GM12892 (cell line): ENCODE data around the gene TRIM32.

Experiments
- DNase-seq: peaks from one replicate; pipeline ENCODE4 v3.0.0; 2011; ENCODE audit not compliant: insufficient read length
- FAIRE-seq: peaks from 2 replicates; lab custom pipeline; 2011; peaks lifted over from hg19 to GRCh38; lab: Jason Lieb, UNC
- POLR2A ChIP-seq: IDR thresholded peaks from 2 replicates; pipeline ENCODE4 v1.6.1; 2011; ENCODE audit warnings: low read depth, low read length, control low read depth
- POLR2AphosphoS5 ChIP-seq: IDR thresholded peaks from 2 replicates; pipeline ENCODE4 v1.6.1; 2011; ENCODE audit warnings: low read depth, low read length, control low read depth
- TAF1 ChIP-seq: IDR thresholded peaks from 2 replicates; pipeline ENCODE4 v1.6.1; 2011; ENCODE audit warnings: low read depth, mild to moderate bottlenecking, control low read depth, low read length, borderline replicate concordance

TRIM32 gene

GRCh38 chr9:116701940-116702642 lies 15.0 kb downstream of the TRIM32 start:
- FAIRE-seq, result no peak
- TF ChIP-seq TAF1 (no peak), POLR2A (no peak), POLR2AphosphoS5 (no peak)
- DNase-seq, result no peak

- DNase-seq (no peak), FAIRE-seq (no peak)
- TF ChIP-seq POLR2AphosphoS5 (no peak), POLR2A (no peak), TAF1 (no peak)
Measured at GRCh38 chr9:116703634-116704033, 16.5 kb downstream of the TRIM32 start.

DNA sequence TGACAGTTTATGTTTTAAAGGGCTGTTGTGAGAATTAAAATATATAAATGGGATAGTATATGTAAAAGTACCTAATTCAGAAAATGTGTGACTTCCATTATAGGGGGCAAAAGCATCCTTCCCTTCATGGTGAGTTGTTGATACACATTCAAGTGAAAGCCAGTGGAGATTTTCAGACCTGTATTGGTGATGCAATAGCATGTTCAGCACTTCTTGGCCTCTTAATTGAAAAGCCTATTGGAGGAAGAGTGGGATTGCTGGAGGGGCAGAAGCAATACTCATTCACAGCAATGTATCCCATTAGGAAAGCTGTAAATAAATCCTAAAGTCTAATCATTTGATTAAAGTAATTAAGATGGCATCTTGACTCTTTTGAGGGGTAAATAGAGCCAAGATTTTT lies 17.4 kb downstream of the TRIM32 start:
- TF ChIP-seq POLR2A (no peak), TAF1 (no peak), POLR2AphosphoS5 (no peak)
- no peak for FAIRE-seq
- no peak for DNase-seq

- FAIRE-seq (no peak), DNase-seq (no peak)
- TF ChIP-seq POLR2AphosphoS5 (no peak), POLR2A (no peak), TAF1 (no peak)
Measured at GRCh38 chr9:116705531-116705930, 18.4 kb downstream of the TRIM32 start.

DNA sequence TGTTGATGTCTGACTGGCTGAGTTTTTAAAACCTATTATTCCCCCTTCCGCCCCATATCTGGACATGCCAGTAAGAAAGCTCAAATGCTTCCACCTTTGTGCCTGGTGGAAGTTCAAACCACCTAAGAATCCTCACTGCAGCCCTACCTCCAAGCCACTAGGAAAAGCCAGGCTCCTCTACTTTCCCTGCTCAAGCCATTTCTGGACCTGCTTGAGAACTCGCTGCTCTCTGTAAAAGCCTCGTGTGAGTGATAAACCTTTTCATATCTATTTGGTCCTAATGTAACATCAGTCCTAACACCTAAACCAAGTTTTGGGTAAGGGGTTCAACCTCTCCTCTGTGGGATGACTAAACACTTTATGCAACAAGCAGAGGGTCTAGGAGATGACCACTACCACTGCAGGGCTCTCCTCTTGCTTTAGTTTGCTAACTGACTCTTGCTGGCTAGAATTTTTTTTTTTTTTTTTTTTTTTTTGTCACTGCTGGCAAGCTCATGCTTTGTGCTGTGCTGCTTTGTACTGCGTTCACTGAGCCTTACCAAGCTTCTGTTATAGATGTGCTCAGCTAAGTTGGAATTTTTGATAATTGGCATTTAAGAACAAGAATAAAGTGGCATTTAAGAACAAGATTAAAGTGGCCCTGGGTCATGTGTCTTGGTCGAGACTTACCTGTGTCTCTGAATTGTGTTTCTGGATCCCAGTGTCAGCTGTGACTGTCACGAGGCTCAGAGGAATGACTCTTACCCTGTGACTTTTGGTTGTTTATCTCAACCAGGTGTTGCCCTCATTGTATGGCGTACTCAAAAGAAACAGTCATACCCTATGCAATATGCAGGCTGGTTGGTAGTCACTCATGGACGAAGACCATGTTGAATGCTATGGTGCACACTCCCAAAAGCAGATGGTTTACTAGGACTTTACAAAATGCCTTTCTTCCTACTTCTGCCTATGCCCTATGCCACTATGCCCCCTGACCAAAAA lies 19.5 kb downstream of the TRIM32 start:
- DNase-seq (no peak), FAIRE-seq (no peak)
- TF ChIP-seq TAF1 (no peak), POLR2AphosphoS5 (no peak), POLR2A (no peak)

DNA sequence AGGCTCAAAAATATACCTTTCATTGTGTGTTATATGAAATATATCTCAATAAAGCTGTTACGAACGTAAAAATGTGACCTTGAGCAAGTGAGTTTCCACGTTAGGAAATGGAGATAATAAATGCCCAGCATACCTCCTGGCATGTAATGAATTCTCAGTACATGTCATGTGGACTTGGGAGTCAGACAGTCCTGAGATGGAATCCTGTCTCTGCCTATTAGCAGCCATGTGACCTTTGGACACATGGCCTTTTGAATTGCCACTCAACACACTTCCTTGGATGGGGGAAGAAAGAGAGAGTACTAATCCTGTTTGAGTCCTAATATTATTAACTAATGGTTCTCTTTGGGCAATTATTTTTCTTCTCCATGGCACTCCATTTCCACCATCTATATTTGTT lies 25.7 kb downstream of the TRIM32 start:
- TF ChIP-seq POLR2A, result no peak
- TF ChIP-seq TAF1, result no peak
- TF ChIP-seq POLR2AphosphoS5, result no peak
- no peak for FAIRE-seq
- DNase-seq, result no peak

DNA sequence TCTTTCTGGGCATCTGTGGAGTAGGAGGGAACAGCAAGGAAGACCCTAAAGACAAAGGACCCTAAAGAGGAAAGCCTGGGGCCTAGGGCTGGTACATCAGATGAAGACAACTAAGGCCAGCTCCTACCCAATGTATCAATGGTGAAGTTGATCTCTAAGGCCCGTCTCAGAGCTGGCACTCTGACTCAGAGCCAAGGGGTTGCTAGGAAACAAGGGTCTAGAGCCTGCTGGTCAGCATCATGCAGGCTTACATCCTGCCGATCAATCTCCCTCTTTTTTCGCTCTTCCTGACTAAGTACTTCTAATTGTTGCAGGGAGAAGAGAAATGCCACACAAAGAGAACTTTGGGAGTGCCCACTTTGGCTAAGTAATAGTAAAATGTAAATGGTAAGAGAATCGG lies 26.2 kb downstream of the TRIM32 start:
- DNase-seq (no peak), FAIRE-seq (no peak)
- TF ChIP-seq TAF1 (no peak), POLR2A (no peak), POLR2AphosphoS5 (no peak)

GRCh38 chr9:116715751-116716150 lies 28.6 kb downstream of the TRIM32 start:
- DNase-seq (no peak), FAIRE-seq (no peak)
- TF ChIP-seq POLR2A, result no peak
- TF ChIP-seq TAF1, result no peak
- TF ChIP-seq POLR2AphosphoS5, result no peak

GRCh38 chr9:116716438-116716837 lies 29.3 kb downstream of the TRIM32 start:
- no peak for DNase-seq
- FAIRE-seq, result no peak
- TF ChIP-seq TAF1 (no peak), POLR2AphosphoS5 (no peak), POLR2A (no peak)

- DNase-seq, result no peak
- FAIRE-seq, result no peak
- TF ChIP-seq TAF1 (no peak), POLR2A (no peak), POLR2AphosphoS5 (no peak)
Measured at GRCh38 chr9:116717150-116717549, 30.0 kb downstream of the TRIM32 start.

GRCh38 chr9:116718111-116718510 lies 31.0 kb downstream of the TRIM32 start:
- TF ChIP-seq POLR2AphosphoS5 (no peak), POLR2A (no peak), TAF1 (no peak)
- DNase-seq, result no peak
- FAIRE-seq, result no peak
